Spleen (tissue), 11 donors: ENCODE data around the gene CPNE6. TPM values are rescaled to one million over a fixed set of nuclear protein-coding genes. Genes with fewer than 3 reads are reported as not detected.

Experiments
- DNase-seq: peaks from one replicate; pipeline ENCODE4 v3.0.0-alpha.2; 2020
- H3K27ac ChIP-seq, 8 donors: fragments of 200-600 bp; sonication (generic) in 7 of 8; 1 replicate in 4 of 8; 2 replicates in 4 of 8; pipeline versions ENCODE4 v1.5.0 to v1.8.0; 2016 to 2021; ENCODE audit warnings: inconsistent platforms in 4 of 8, mild to moderate bottlenecking in 4 of 8, moderate library complexity in 1 of 8
- H3K27me3 ChIP-seq, 7 donors: fragments of 200-600 bp; sonication (generic) in 6 of 7; replicated peaks in 1 of 7; 1 replicate in 4 of 7; 2 replicates in 3 of 7; pipeline versions ENCODE4 v1.5.0 to v1.8.0; 2016 to 2021; ENCODE audit warnings: inconsistent platforms in 3 of 7, mild to moderate bottlenecking in 1 of 7
- H3K36me3 ChIP-seq, 6 donors: fragments of 200-600 bp; sonication (generic) in 5 of 6; 1 replicate in 4 of 6; 2 replicates in 2 of 6; pipeline versions ENCODE4 v1.5.0 to v1.8.0; 2016 to 2021; ENCODE audit warnings: inconsistent platforms in 2 of 6
- H3K4me1 ChIP-seq, 6 donors: fragments of 200-600 bp; sonication (generic) in 5 of 6; 1 replicate in 3 of 6; 2 replicates in 3 of 6; pipeline versions ENCODE4 v1.5.0 to v1.8.0; 2016 to 2021; ENCODE audit warnings: inconsistent platforms in 3 of 6
- H3K4me3 ChIP-seq, 8 donors: fragments of 200-600 bp; sonication (generic) in 7 of 8; 1 replicate in 4 of 8; 2 replicates in 4 of 8; pipeline versions ENCODE4 v1.5.0 to v1.8.0; 2016 to 2021; ENCODE audit warnings: inconsistent platforms in 4 of 8, mild to moderate bottlenecking in 4 of 8, moderate library complexity in 2 of 8
- H3K9me3 ChIP-seq, 8 donors: fragments of 200-600 bp; sonication (generic) in 7 of 8; 1 replicate in 4 of 8; 2 replicates in 4 of 8; pipeline versions ENCODE4 v1.5.0 to v1.8.0; 2016 to 2021; ENCODE audit warnings: inconsistent platforms in 4 of 8
- POLR2A ChIP-seq, 3 donors: fragments of 450-650 bp; IDR thresholded peaks; one replicate each; pipeline ENCODE4 v1.5.1; 2017; ENCODE audit warnings: antibody characterized with exemption in 3 of 3, mild to moderate bottlenecking in 1 of 3
- POLR2AphosphoS5 ChIP-seq, 3 donors: sonication (generic); formaldehyde crosslinking; IDR thresholded peaks; one replicate each; pipeline ENCODE4 v1.5.1; 2017; ENCODE audit warnings: antibody characterized with exemption in 3 of 3
- WGBS, 5 donors: extraction: QIAGEN DNeasy Blood & Tissue Kit in 3 of 5; methylation state at CpG; one replicate each; pipeline versions ENCODE4 v1.1.5 to v1.1.7; 2013 to 2018; 5-methylcytosine and 5-hydroxymethylcytosine counted together
- intact Hi-C: fragments of 100-400 bp; cut with DNase I; formaldehyde crosslinking; loops from one replicate; pipeline ENCODE4 v1.15.0; 2023; ENCODE audit warnings: low total_unique reads
- polyA plus RNA-seq, 3 donors: library from polyadenylated mRNA; stranded (reverse); fragments of 200-250 nt; gene quantifications; one replicate each; pipeline ENCODE4 v1.2.1, GENCODE V29; 2013
- total RNA-seq, 7 donors: library from RNA; depleted of rRNA in 3 of 7; stranded (reverse); fragments of >200 nt in 3 of 7; fragmentation: NEBNext Ultra II Directional in 4 of 7; extraction: Animal tissue kit (Norgen Biotek cat#: 25700) in 4 of 7; gene quantifications; one replicate each; pipeline versions ENCODE4 v1.1.0 to v1.2.1, GENCODE V29; 2016 to 2021
- TF ChIP-seq, protein P1 (sequence below), 11 experiments: fragments of 200-600 bp in 7 of 11; fragments of 450-650 bp in 4 of 11; sonication (generic) in 4 of 11; IDR thresholded peaks in 8 of 11; conservative IDR thresholded peaks in 3 of 11; 1 replicate in 7 of 11; 2 replicates in 4 of 11; pipeline versions ENCODE4 v1.4.0 to v1.8.0; 2016 to 2021; ENCODE audit warnings: antibody characterized with exemption in 11 of 11, inconsistent platforms in 4 of 11, mild to moderate bottlenecking in 1 of 11
- donor health status: healthy with polysubstance abuse.
- donor health status: DM: no; HTN: no; CAD: no; lungs with moderate emphysema.
- donor health status: DM: no; HTN: no; CAD: no.
- donor health status: Bipolar disorder and iron deficiency.
- donor health status: healthy.
- donor health status: DM: no; HTN: no; CAD: no.
- donor health status: DM: yes; HTN: yes; CAD: no.

Gene CPNE6
- total and polyA plus RNA-seq, 10 donors = 0.03 to 0.13 TPM; not detected in 8

DNA sequence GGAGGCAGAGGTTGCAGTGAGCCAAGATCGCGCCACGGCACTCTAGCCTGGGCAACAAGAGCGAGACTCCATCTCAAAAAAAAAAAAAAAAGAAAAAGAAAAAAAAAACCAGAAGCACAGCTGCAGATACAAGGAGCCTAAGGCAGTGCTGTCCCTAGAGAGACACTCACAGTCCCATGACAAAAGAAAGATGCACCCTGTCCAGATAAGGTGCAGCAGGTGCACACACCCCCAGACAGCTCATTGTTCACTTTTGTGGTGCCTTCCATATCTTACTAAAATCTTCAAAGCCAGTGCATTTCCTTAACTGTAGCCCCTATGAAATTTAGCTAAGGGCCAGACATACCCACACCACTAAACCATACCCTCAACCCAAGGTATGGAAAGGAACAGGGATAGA is 51.1 kb downstream of the CPNE6 start:
- no peak overlapping the region for H3K4me3 ChIP-seq
- intact Hi-C loops = no loop called here
- no peak for TF ChIP-seq POLR2A (IDR thresholded peaks at IDR 0.05)
- TF ChIP-seq, protein P1, sequence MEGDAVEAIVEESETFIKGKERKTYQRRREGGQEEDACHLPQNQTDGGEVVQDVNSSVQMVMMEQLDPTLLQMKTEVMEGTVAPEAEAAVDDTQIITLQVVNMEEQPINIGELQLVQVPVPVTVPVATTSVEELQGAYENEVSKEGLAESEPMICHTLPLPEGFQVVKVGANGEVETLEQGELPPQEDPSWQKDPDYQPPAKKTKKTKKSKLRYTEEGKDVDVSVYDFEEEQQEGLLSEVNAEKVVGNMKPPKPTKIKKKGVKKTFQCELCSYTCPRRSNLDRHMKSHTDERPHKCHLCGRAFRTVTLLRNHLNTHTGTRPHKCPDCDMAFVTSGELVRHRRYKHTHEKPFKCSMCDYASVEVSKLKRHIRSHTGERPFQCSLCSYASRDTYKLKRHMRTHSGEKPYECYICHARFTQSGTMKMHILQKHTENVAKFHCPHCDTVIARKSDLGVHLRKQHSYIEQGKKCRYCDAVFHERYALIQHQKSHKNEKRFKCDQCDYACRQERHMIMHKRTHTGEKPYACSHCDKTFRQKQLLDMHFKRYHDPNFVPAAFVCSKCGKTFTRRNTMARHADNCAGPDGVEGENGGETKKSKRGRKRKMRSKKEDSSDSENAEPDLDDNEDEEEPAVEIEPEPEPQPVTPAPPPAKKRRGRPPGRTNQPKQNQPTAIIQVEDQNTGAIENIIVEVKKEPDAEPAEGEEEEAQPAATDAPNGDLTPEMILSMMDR (IDR thresholded peaks at IDR 0.05 in 8 of 11, conservative IDR thresholded peaks at IDR 0.05 in 3 of 11) = no peak
- peaks cover 0 to 46% (median 23%) of the 10 kb centered on the region in 6 donors for H3K4me1 ChIP-seq
- 70 to 90% (median 83%) methylated on average over 4 of the region's 4 CpGs for WGBS, 5 donors
- DNase-seq = no peak
- H3K27ac ChIP-seq = peak overlapping the region in 4 of 8 donors; percentile 43 to 75 (median 70)
- peaks cover 3 to 79% (median 67%) of the 10 kb centered on the region in 6 donors for H3K36me3 ChIP-seq
- no peaks in the 10 kb centered on the region for H3K9me3 ChIP-seq
- no peaks in the 10 kb centered on the region for H3K27me3 ChIP-seq

DNA sequence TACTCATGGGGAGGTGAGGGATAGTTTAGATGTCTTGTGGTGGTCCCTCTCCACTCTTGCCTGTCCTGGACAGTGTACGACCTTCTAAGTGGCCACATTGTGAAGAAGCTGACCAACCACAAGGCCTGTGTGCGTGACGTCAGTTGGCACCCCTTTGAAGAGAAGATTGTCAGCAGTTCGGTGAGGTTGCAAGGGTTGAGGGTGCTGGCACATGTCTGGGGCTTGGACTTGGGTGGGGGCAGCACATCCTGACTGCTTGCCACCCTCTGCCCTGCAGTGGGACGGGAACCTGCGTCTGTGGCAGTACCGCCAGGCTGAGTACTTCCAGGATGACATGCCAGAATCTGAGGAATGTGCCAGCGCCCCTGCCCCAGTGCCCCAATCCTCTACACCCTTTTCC is 51.5 kb downstream of the CPNE6 start:
- Histone ChIP-seq H3K9me3 (no peaks in the 10 kb centered on the region), H3K27me3 (no peaks in the 10 kb centered on the region), H3K4me3 (no peak overlapping the region), H3K27ac (peak overlapping the region in 5 of 8 donors; percentile 43 to 75 (median 67)), H3K4me1 (peaks cover 0 to 46% (median 24%) of the 10 kb centered on the region in 6 donors), H3K36me3 (peaks cover 0 to 74% (median 64%) of the 10 kb centered on the region in 6 donors)
- DNase-seq = peak; percentile 71
- no peak for TF ChIP-seq POLR2A (IDR thresholded peaks at IDR 0.05)
- peak in 2 of 3 donors; percentile 19 to 42 for TF ChIP-seq POLR2AphosphoS5 (IDR thresholded peaks at IDR 0.05)
- TF ChIP-seq, protein P1 (IDR thresholded peaks at IDR 0.05 in 8 of 11, conservative IDR thresholded peaks at IDR 0.05 in 3 of 11) = no peak
- intact Hi-C loops = no loop called here
- 87 to 97% (median 92%) methylated on average over 7 to 8 of the region's 8 CpGs for WGBS, 5 donors

DNA sequence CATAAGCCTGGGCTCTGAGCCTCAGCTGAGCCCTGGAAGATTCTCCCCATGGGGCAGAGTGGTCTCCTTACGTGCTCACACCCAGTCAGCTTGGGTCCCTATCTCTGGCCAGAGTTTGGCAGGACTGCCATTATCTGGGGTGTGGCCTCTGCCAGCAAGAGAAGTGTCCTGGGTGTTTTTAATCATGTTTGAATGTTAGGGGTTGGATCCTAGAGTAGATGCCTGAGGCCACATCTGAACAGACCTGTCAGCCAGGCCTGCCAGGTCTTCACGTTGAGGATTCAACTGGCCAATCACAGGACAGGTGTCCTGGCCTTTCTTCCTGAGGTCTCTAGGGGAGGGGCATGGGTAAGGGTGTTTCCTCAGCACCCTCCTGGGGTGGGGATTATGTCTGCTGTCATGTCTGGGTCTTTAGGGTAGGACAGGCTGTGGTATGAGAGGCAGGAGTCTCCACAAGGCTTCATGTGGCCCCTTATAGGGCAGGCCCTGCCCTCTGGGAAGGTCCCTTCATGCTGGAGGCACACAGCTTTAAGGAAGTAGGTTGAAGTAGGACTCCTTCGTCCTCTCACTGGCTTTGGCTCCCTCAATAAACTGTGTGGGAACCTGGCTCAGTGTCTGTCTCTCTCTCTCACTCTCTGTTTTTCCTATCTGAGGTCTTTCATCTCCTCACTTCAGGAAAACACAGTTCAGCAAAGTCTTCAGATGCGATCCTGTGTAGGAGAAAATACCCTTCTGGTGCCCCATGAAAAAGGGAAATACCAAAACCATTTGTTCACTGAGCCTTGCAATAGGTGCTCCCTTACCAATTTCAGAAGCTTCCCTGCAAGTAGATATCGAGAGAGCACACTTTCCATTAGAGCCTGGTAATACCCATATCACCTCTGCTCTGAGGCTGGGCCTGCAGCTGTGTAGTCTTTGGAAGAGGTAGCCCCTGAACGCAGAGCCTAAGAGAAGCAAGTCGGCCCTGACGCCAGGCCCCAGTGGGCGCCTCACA is 52.4 kb downstream of the CPNE6 start:
- peaks cover 0 to 66% (median 56%) of the 10 kb centered on the region in 6 donors for H3K36me3 ChIP-seq
- peak overlapping the region in 7 of 8 donors; percentile 18 to 75 (median 51) for H3K27ac ChIP-seq
- peak; percentile 51 for DNase-seq
- H3K4me1 ChIP-seq = peaks cover 0 to 45% (median 24%) of the 10 kb centered on the region in 6 donors
- no peaks in the 10 kb centered on the region for H3K27me3 ChIP-seq
- H3K4me3 ChIP-seq = no peak overlapping the region
- intact Hi-C loops = no loop called here
- no peaks in the 10 kb centered on the region for H3K9me3 ChIP-seq
- WGBS, 5 donors = 72 to 85% (median 80%) methylated on average over 8 to 9 of the region's 9 CpGs
- TF ChIP-seq POLR2AphosphoS5 (IDR thresholded peaks at IDR 0.05) (peak in 1 of 3 donors; percentile 12), POLR2A (IDR thresholded peaks at IDR 0.05) (no peak)
- TF ChIP-seq, protein P1 (IDR thresholded peaks at IDR 0.05 in 8 of 11, conservative IDR thresholded peaks at IDR 0.05 in 3 of 11) = no peak

DNA sequence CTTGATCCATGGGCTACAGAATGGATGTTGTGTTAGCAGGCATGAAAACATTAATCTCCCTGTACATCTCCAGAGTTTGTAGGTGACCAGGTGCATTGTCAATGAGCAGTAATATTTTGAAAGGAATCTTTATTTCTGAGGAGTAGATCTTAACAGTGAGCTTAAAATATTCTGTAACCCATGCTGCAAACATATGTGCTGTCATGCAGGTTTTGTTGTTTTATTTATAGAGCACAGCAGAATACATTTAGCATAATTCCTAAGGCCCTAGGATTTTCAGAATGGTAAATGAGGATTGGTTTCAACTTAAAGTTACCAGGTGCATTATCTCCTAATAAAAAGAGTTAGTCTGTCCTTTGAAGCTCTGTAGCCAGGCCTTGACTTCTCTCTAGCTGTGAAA is 55.6 kb downstream of the CPNE6 start:
- Histone ChIP-seq H3K27me3 (no peaks in the 10 kb centered on the region), H3K4me3 (no peak overlapping the region), H3K36me3 (peaks cover 0 to 34% (median 24%) of the 10 kb centered on the region in 6 donors), H3K4me1 (peaks cover 0 to 63% (median 35%) of the 10 kb centered on the region in 6 donors), H3K9me3 (no peaks in the 10 kb centered on the region), H3K27ac (no peak overlapping the region)
- intact Hi-C loops = no loop called here
- no peak for TF ChIP-seq POLR2AphosphoS5 (IDR thresholded peaks at IDR 0.05)
- TF ChIP-seq, protein P1 (IDR thresholded peaks at IDR 0.05 in 8 of 11, conservative IDR thresholded peaks at IDR 0.05 in 3 of 11) = no peak
- TF ChIP-seq POLR2A (IDR thresholded peaks at IDR 0.05) = no peak
- no peak for DNase-seq
